HepG2 (cell line): ENCODE results near the gene CTRL. TPM values are rescaled to one million over a fixed set of nuclear protein-coding genes. Genes with fewer than 3 reads are reported as not detected.
A peak's percentile ranks its signal among the peaks of the same experiment; 100 is the strongest.

Source experiments
- ARNT2 ChIP-seq: sonication (generic); formaldehyde crosslinking; IDR thresholded peaks from 2 replicates; pipeline ENCODE4 v1.8.0; 2022; ENCODE audit warnings: mild to moderate bottlenecking, low read depth, missing genetic modification reagents, moderate library complexity
- ELF3 ChIP-seq: IDR thresholded peaks from 2 replicates; pipeline ENCODE4 v1.6.1; 2016; ENCODE audit warnings: missing genetic modification reagents, missing compliant biosample characterization
- IKZF4 ChIP-seq: sonication (generic); formaldehyde crosslinking; IDR thresholded peaks from 2 replicates; pipeline ENCODE4 v1.5.1; 2020; ENCODE audit warnings: borderline replicate concordance, mild to moderate bottlenecking, low read depth, missing genetic modification reagents; ENCODE audit errors: not compliant biosample characterization
- ISL2 ChIP-seq: sonication (generic); formaldehyde crosslinking; IDR thresholded peaks from 2 replicates; pipeline ENCODE4 v1.5.0; 2020; ENCODE audit warnings: missing genetic modification reagents
- JUNB ChIP-seq: sonication (generic); formaldehyde crosslinking; IDR thresholded peaks from 2 replicates; pipeline ENCODE4 v1.8.0; 2022; ENCODE audit warnings: missing genetic modification reagents, mild to moderate bottlenecking, borderline replicate concordance
- KLF15 ChIP-seq: sonication (generic); formaldehyde crosslinking; IDR thresholded peaks from 2 replicates; pipeline ENCODE4 v1.8.1; 2023; ENCODE audit warnings: borderline replicate concordance, mild to moderate bottlenecking, inconsistent platforms, missing genetic modification reagents, mixed read lengths
- MTA1 ChIP-seq: sonication (generic); formaldehyde crosslinking; IDR thresholded peaks from 2 replicates; pipeline ENCODE4 v1.4.0; 2020; ENCODE audit warnings: missing genetic modification reagents, mild to moderate bottlenecking, borderline replicate concordance
- NRL ChIP-seq: sonication (generic); formaldehyde crosslinking; IDR thresholded peaks from 2 replicates; pipeline ENCODE4 v1.5.0; 2020; ENCODE audit warnings: missing genetic modification reagents, mild to moderate bottlenecking, moderate library complexity, borderline replicate concordance
- PHF8 ChIP-seq: sonication (generic); formaldehyde crosslinking; IDR thresholded peaks from 2 replicates; pipeline ENCODE4 v1.5.0; 2020; ENCODE audit warnings: missing genetic modification reagents
- RBFOX2 ChIP-seq: fragments of 200-400 bp; formaldehyde crosslinking; IDR thresholded peaks from 2 replicates; pipeline ENCODE4 v1.6.1; 2017; ENCODE audit warnings: low read depth, mild to moderate bottlenecking, low read length
- ZBTB39 ChIP-seq: sonication (generic); formaldehyde crosslinking; IDR thresholded peaks from 2 replicates; pipeline ENCODE4 v1.5.0; 2020; ENCODE audit warnings: missing genetic modification reagents
- ZNF121 ChIP-seq: sonication (generic); formaldehyde crosslinking; IDR thresholded peaks from 2 replicates; pipeline ENCODE4 v1.5.0; 2020; ENCODE audit warnings: mild to moderate bottlenecking, missing genetic modification reagents
- ZNF3 ChIP-seq: IDR thresholded peaks from 2 replicates; pipeline ENCODE4 v1.7.0; 2017; ENCODE audit warnings: inconsistent platforms
- ZNF432 ChIP-seq: sonication (generic); formaldehyde crosslinking; IDR thresholded peaks from 2 replicates; pipeline ENCODE4 v1.5.0; 2020; ENCODE audit warnings: missing genetic modification reagents, mild to moderate bottlenecking, borderline replicate concordance
- ZNF674 ChIP-seq: sonication (generic); formaldehyde crosslinking; IDR thresholded peaks from 2 replicates; pipeline ENCODE4 v1.5.0; 2020; ENCODE audit warnings: low read depth, mild to moderate bottlenecking, missing genetic modification reagents
- ZNF720 ChIP-seq: sonication (generic); formaldehyde crosslinking; IDR thresholded peaks from 2 replicates; pipeline ENCODE4 v1.4.0; 2020; ENCODE audit warnings: missing genetic modification reagents
- ZNF724P ChIP-seq: sonication (generic); formaldehyde crosslinking; IDR thresholded peaks from 2 replicates; pipeline ENCODE4 v1.8.0; 2022; ENCODE audit warnings: missing genetic modification reagents, borderline replicate concordance
- polyA plus RNA-seq, 8 experiments: library from polyadenylated mRNA; depleted of rRNA in 3 of 8; stranded (reverse) in 7 of 8; unstranded in 1 of 8; fragments of >200 nt; fragmentation: Illumina TruSeq in 4 of 8; extraction: Trizol in 4 of 8; gene quantifications; 2 replicates each; pipeline versions ENCODE4 v1.2.1 to v1.2.3, GENCODE V29; 2011 to 2016; ENCODE audit warnings: low read depth in 4 of 8, missing spikeins in 1 of 8, mixed read lengths in 1 of 8; ENCODE audit not compliant: insufficient read depth in 1 of 8
- total RNA-seq, 5 experiments: library from RNA; depleted of rRNA; stranded (reverse); fragments of >200 nt; fragmentation: Illumina TruSeq; extraction: Trizol; gene quantifications; 2 replicates each; pipeline ENCODE4 v1.2.3, GENCODE V29; 2016; ENCODE audit warnings: low read depth in 1 of 5
- TF ChIP-seq, protein P1 (sequence below), 2 experiments: fragments of 450-650 bp in 1 of 2; sonication (generic) in 1 of 2; formaldehyde crosslinking in 1 of 2; IDR thresholded peaks; 2 replicates each; pipeline versions ENCODE4 v1.6.1 to v1.8.0; 2016 to 2022; ENCODE audit warnings: antibody characterized with exemption in 1 of 2, mild to moderate bottlenecking in 1 of 2, missing genetic modification reagents in 1 of 2
- TF ChIP-seq, protein P2 (sequence below): sonication (generic); formaldehyde crosslinking; conservative IDR thresholded peaks from 2 replicates; pipeline ENCODE4 v1.4.0; 2020; ENCODE audit warnings: missing genetic modification reagents

Gene CTRL
- total and polyA plus RNA-seq, 2 of the 13 experiments (the other 11 are each of a cell fraction or from before 2014, with no cell fraction given), result 1.9 to 2.7 TPM

DNA sequence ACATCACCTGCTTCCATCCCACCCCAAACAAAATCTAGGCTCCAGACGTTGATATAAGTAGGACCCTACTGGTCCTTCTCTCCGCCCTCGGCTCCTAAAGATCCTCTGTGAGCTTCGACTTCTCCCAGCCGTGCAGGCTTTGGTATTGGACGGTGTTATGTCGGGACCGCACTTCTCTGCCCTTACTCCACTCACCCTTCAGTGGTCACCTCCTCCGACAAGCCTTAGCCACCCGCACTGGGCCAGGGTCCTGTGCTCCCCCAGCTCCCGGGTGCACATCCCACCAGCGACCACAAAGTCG, 3.4 kb upstream of the CTRL start (continued):
- TF ChIP-seq, protein P1, sequence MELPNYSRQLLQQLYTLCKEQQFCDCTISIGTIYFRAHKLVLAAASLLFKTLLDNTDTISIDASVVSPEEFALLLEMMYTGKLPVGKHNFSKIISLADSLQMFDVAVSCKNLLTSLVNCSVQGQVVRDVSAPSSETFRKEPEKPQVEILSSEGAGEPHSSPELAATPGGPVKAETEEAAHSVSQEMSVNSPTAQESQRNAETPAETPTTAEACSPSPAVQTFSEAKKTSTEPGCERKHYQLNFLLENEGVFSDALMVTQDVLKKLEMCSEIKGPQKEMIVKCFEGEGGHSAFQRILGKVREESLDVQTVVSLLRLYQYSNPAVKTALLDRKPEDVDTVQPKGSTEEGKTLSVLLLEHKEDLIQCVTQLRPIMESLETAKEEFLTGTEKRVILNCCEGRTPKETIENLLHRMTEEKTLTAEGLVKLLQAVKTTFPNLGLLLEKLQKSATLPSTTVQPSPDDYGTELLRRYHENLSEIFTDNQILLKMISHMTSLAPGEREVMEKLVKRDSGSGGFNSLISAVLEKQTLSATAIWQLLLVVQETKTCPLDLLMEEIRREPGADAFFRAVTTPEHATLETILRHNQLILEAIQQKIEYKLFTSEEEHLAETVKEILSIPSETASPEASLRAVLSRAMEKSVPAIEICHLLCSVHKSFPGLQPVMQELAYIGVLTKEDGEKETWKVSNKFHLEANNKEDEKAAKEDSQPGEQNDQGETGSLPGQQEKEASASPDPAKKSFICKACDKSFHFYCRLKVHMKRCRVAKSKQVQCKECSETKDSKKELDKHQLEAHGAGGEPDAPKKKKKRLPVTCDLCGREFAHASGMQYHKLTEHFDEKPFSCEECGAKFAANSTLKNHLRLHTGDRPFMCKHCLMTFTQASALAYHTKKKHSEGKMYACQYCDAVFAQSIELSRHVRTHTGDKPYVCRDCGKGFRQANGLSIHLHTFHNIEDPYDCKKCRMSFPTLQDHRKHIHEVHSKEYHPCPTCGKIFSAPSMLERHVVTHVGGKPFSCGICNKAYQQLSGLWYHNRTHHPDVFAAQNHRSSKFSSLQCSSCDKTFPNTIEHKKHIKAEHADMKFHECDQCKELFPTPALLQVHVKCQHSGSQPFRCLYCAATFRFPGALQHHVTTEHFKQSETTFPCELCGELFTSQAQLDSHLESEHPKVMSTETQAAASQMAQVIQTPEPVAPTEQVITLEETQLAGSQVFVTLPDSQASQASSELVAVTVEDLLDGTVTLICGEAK (IDR thresholded peaks at IDR 0.05), result no peak
- TF ChIP-seq, protein P1 (CRISPR knock-in tag; IDR thresholded peaks at IDR 0.05), result peak; percentile 51; the same call in 1 of the 2 replicates
- TF ChIP-seq IKZF4 (no peak), JUNB (CRISPR knock-in tag) (no peak), ZNF121 (CRISPR knock-in tag) (peak; percentile 19; the same call in 1 of the 2 replicates), KLF15 (CRISPR knock-in tag) (no peak), ARNT2 (CRISPR knock-in tag) (0 out of 2 replicates have a peak, but pooled peaks have one; percentile 42), PHF8 (no peak), ZNF432 (CRISPR knock-in tag) (no peak), NRL (CRISPR knock-in tag) (0 out of 2 replicates have a peak, but pooled peaks have one; percentile 50), ZBTB39 (CRISPR knock-in tag) (peak; percentile 63; the same call in 1 of the 2 replicates), MTA1 (CRISPR knock-in tag) (no peak), ZNF674 (CRISPR knock-in tag) (0 out of 2 replicates have a peak, but pooled peaks have one; percentile 18), ZNF724P (no peak), ZNF720 (0 out of 2 replicates have a peak, but pooled peaks have one; percentile 5), ELF3 (CRISPR knock-in tag) (no peak), RBFOX2 (no peak), ZNF3 (CRISPR knock-in tag) (no peak), ISL2 (CRISPR knock-in tag) (no peak)
- TF ChIP-seq, protein P2, sequence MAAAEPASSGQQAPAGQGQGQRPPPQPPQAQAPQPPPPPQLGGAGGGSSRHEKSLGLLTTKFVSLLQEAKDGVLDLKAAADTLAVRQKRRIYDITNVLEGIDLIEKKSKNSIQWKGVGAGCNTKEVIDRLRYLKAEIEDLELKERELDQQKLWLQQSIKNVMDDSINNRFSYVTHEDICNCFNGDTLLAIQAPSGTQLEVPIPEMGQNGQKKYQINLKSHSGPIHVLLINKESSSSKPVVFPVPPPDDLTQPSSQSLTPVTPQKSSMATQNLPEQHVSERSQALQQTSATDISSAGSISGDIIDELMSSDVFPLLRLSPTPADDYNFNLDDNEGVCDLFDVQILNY, result no peak
